GM23338 (cell line): ENCODE results near the gene ZNF560. TPM values are rescaled to one million over a fixed set of nuclear protein-coding genes. Genes with fewer than 3 reads are reported as not detected.

ENCODE experiments used
- ATAC-seq: fragments of 200-7000 bp; cut with Tn5 transposase; 3 replicates; pipeline ENCODE4 v1.9.1; 2020
- DNase-seq: peaks from one replicate; pipeline ENCODE4 v3.0.0-alpha.2; 2015; ENCODE audit warnings: low spot score
- H2AFZ ChIP-seq: fragments of 200-600 bp; sonication (generic); 2 replicates; pipeline ENCODE4 v1.8.0; 2016; ENCODE audit warnings: antibody characterized with exemption, mild to moderate bottlenecking, moderate library complexity
- H3F3A ChIP-seq: fragments of 200-600 bp; sonication (generic); replicated peaks from 2 replicates; pipeline ENCODE4 v1.8.0; 2017; ENCODE audit warnings: antibody characterized with exemption, mixed run types, low read depth
- H3K27ac ChIP-seq: fragments of 200-600 bp; sonication (generic); 2 replicates; pipeline ENCODE4 v1.6.1; 2016; ENCODE audit warnings: low read depth
- H3K27me3 ChIP-seq: fragments of 200-600 bp; sonication (generic); 2 replicates; pipeline ENCODE4 v1.8.0; 2016; ENCODE audit warnings: mild to moderate bottlenecking, mixed run types, moderate library complexity; ENCODE audit not compliant: insufficient read depth
- H3K36me3 ChIP-seq: fragments of 200-600 bp; sonication (generic); 2 replicates; pipeline ENCODE4 v1.8.0; 2016; ENCODE audit warnings: mild to moderate bottlenecking; ENCODE audit not compliant: insufficient read depth
- H3K4me1 ChIP-seq: fragments of 200-600 bp; sonication (generic); 2 replicates; pipeline ENCODE4 v1.8.0; 2016; ENCODE audit warnings: mild to moderate bottlenecking, moderate library complexity; ENCODE audit not compliant: insufficient read depth
- H3K4me2 ChIP-seq: fragments of 200-600 bp; sonication (generic); 2 replicates; pipeline ENCODE4 v1.7.1; 2017; ENCODE audit warnings: mixed run types
- H3K4me3 ChIP-seq: fragments of 200-600 bp; sonication (generic); 2 replicates; pipeline ENCODE4 v1.6.1; 2016; ENCODE audit warnings: mixed run types
- H3K79me2 ChIP-seq: fragments of 200-600 bp; sonication (generic); replicated peaks from 2 replicates; pipeline ENCODE4 v1.8.0; 2017; ENCODE audit warnings: mild to moderate bottlenecking; ENCODE audit not compliant: insufficient read depth
- H3K9me2 ChIP-seq: fragments of 200-600 bp; sonication (generic); 2 replicates; pipeline ENCODE4 v1.8.0; 2017; ENCODE audit not compliant: insufficient read depth
- H4K20me1 ChIP-seq: fragments of 200-600 bp; sonication (generic); replicated peaks from 2 replicates; pipeline ENCODE4 v1.8.0; 2017; ENCODE audit warnings: mild to moderate bottlenecking; ENCODE audit not compliant: insufficient read depth
- H3K27ac Mint-ChIP-seq: 2 replicates; pipeline ENCODE4 v1.8.0; 2020; ENCODE audit warnings: inconsistent platforms, mild to moderate bottlenecking, moderate library complexity, mixed read lengths
- H3K27me3 Mint-ChIP-seq: 3 replicates; pipeline ENCODE4 v1.8.0; 2022; ENCODE audit warnings: low read depth, mild to moderate bottlenecking, moderate library complexity, mixed read lengths, inconsistent platforms; ENCODE audit not compliant: insufficient read depth, poor library complexity
- H3K36me3 Mint-ChIP-seq: 3 replicates; pipeline ENCODE4 v1.8.0; 2021; ENCODE audit warnings: low read depth, mild to moderate bottlenecking, inconsistent platforms, moderate library complexity, mixed read lengths
- H3K4me1 Mint-ChIP-seq: 3 replicates; pipeline ENCODE4 v1.8.0; 2020; ENCODE audit warnings: mild to moderate bottlenecking, inconsistent platforms, mixed read lengths
- H3K4me3 Mint-ChIP-seq: 3 replicates; pipeline ENCODE4 v1.8.0; 2021; ENCODE audit warnings: moderate library complexity, mild to moderate bottlenecking, inconsistent platforms, mixed read lengths
- H3K9me3 Mint-ChIP-seq: 3 replicates; pipeline ENCODE4 v1.8.0; 2020; ENCODE audit warnings: moderate library complexity, mild to moderate bottlenecking, inconsistent platforms, mixed read lengths
- CREB1 ChIP-seq: fragments of 250-450 bp; sonication (Bioruptor Pico); IDR thresholded peaks from 2 replicates; pipeline ENCODE4 v1.5.0; 2020; ENCODE audit warnings: low read depth, mild to moderate bottlenecking, moderate library complexity
- EZH2phosphoT487 ChIP-seq: fragments of 200-600 bp; sonication (generic); IDR thresholded peaks from one replicate; pipeline ENCODE4 v1.8.1; 2018; ENCODE audit warnings: antibody characterized with exemption; ENCODE audit not compliant: unreplicated experiment
- JUNB ChIP-seq: IDR thresholded peaks from one replicate; pipeline ENCODE4 v1.6.1; 2016; ENCODE audit warnings: antibody characterized with exemption; ENCODE audit not compliant: unreplicated experiment
- NANOG ChIP-seq: IDR thresholded peaks from 2 replicates; pipeline ENCODE4 v1.6.1; 2016; ENCODE audit warnings: antibody characterized with exemption, borderline replicate concordance
- polyA plus RNA-seq: library from polyadenylated mRNA; unstranded; fragments of >200 nt; fragmentation: Nextera tagmentation; extraction: Ambion mirVana; gene quantifications from 2 replicates; pipeline ENCODE4 v1.2.1, GENCODE V29; 2016
- total RNA-seq: library from RNA; depleted of rRNA; stranded (reverse); fragments of >200 nt; shearing (Covaris generic); gene quantifications from 2 replicates; pipeline ENCODE4 v1.2.3, GENCODE V29; 2014
- TF ChIP-seq, protein P1 (sequence below): fragments of 250-450 bp; sonication (Bioruptor Pico); IDR thresholded peaks from 2 replicates; pipeline ENCODE4 v1.5.0; 2020; ENCODE audit warnings: mild to moderate bottlenecking, moderate library complexity
- TF ChIP-seq, protein P2 (sequence below): IDR thresholded peaks from 2 replicates; pipeline ENCODE4 v1.6.1; 2016; ENCODE audit warnings: antibody characterized with exemption

The ZNF560 gene
- total and polyA plus RNA-seq, 2 experiments from 2014 or later = 0.14 TPM; not detected in 1

DNA sequence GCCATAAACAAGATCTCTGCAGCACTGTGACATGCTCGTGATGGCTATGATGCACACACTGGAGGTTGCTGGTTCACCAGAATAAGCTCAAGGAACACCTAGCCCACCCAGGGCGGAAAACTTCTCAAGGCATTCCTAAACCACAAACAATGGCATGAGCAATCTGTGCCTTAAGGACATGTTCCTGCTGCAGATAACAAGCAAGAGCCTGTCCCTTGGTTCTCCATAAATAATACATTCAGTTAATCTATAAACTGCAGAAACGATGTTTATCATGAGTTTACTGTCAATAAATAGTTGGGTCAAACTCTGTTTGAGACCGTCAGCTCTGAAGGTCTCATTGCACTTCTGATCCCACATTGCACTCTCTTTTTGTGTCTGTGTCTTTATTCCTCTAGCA is 44.5 kb downstream of the ZNF560 start:
- Mint-ChIP-seq H3K4me1 (no peaks in the 10 kb centered on the region), H3K4me3 (no peak overlapping the region), H3K9me3 (peaks cover 98% of the 10 kb centered on the region), H3K27ac (no peak overlapping the region), H3K27me3 (peaks cover 2% of the 10 kb centered on the region), H3K36me3 (peaks cover 29% of the 10 kb centered on the region)
- H3K27me3 ChIP-seq = no peaks in the 10 kb centered on the region
- H4K20me1 ChIP-seq = no peaks in the 10 kb centered on the region
- no peaks in the 10 kb centered on the region; the same call in 1 of the 2 replicates for H3K9me2 ChIP-seq
- no peaks in the 10 kb centered on the region for H3K4me1 ChIP-seq
- H3F3A ChIP-seq = no peaks in the 10 kb centered on the region
- no peak overlapping the region for H3K4me2 ChIP-seq
- ATAC-seq (no peak), DNase-seq (no peak)
- TF ChIP-seq JUNB (no peak), NANOG (no peak), EZH2phosphoT487 (no peak)
- TF ChIP-seq, protein P1, sequence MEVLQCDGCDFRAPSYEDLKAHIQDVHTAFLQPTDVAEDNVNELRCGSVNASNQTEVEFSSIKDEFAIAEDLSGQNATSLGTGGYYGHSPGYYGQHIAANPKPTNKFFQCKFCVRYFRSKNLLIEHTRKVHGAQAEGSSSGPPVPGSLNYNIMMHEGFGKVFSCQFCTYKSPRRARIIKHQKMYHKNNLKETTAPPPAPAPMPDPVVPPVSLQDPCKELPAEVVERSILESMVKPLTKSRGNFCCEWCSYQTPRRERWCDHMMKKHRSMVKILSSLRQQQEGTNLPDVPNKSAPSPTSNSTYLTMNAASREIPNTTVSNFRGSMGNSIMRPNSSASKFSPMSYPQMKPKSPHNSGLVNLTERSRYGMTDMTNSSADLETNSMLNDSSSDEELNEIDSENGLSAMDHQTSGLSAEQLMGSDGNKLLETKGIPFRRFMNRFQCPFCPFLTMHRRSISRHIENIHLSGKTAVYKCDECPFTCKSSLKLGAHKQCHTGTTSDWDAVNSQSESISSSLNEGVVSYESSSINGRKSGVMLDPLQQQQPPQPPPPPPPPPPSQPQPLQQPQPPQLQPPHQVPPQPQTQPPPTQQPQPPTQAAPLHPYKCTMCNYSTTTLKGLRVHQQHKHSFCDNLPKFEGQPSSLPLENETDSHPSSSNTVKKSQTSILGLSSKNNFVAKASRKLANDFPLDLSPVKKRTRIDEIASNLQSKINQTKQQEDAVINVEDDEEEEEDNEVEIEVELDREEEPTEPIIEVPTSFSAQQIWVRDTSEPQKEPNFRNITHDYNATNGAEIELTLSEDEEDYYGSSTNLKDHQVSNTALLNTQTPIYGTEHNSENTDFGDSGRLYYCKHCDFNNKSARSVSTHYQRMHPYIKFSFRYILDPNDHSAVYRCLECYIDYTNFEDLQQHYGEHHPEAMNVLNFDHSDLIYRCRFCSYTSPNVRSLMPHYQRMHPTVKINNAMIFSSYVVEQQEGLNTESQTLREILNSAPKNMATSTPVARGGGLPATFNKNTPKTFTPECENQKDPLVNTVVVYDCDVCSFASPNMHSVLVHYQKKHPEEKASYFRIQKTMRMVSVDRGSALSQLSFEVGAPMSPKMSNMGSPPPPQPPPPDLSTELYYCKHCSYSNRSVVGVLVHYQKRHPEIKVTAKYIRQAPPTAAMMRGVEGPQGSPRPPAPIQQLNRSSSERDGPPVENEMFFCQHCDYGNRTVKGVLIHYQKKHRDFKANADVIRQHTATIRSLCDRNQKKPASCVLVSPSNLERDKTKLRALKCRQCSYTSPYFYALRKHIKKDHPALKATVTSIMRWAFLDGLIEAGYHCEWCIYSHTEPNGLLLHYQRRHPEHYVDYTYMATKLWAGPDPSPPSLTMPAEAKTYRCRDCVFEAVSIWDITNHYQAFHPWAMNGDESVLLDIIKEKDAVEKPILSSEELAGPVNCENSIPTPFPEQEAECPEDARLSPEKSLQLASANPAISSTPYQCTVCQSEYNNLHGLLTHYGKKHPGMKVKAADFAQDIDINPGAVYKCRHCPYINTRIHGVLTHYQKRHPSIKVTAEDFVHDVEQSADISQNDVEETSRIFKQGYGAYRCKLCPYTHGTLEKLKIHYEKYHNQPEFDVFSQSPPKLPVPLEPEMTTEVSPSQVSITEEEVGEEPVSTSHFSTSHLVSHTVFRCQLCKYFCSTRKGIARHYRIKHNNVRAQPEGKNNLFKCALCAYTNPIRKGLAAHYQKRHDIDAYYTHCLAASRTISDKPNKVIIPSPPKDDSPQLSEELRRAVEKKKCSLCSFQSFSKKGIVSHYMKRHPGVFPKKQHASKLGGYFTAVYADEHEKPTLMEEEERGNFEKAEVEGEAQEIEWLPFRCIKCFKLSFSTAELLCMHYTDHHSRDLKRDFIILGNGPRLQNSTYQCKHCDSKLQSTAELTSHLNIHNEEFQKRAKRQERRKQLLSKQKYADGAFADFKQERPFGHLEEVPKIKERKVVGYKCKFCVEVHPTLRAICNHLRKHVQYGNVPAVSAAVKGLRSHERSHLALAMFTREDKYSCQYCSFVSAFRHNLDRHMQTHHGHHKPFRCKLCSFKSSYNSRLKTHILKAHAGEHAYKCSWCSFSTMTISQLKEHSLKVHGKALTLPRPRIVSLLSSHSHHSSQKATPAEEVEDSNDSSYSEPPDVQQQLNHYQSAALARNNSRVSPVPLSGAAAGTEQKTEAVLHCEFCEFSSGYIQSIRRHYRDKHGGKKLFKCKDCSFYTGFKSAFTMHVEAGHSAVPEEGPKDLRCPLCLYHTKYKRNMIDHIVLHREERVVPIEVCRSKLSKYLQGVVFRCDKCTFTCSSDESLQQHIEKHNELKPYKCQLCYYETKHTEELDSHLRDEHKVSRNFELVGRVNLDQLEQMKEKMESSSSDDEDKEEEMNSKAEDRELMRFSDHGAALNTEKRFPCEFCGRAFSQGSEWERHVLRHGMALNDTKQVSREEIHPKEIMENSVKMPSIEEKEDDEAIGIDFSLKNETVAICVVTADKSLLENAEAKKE (CRISPR knock-in tag) = no peak
- TF ChIP-seq, protein P2, sequence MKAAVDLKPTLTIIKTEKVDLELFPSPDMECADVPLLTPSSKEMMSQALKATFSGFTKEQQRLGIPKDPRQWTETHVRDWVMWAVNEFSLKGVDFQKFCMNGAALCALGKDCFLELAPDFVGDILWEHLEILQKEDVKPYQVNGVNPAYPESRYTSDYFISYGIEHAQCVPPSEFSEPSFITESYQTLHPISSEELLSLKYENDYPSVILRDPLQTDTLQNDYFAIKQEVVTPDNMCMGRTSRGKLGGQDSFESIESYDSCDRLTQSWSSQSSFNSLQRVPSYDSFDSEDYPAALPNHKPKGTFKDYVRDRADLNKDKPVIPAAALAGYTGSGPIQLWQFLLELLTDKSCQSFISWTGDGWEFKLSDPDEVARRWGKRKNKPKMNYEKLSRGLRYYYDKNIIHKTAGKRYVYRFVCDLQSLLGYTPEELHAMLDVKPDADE = no peak
- H2AFZ ChIP-seq = no peak overlapping the region
- no peak overlapping the region for H3K4me3 ChIP-seq
- H3K36me3 ChIP-seq = no peaks in the 10 kb centered on the region
- no peaks in the 10 kb centered on the region for H3K79me2 ChIP-seq
- H3K27ac ChIP-seq = no peak overlapping the region

DNA sequence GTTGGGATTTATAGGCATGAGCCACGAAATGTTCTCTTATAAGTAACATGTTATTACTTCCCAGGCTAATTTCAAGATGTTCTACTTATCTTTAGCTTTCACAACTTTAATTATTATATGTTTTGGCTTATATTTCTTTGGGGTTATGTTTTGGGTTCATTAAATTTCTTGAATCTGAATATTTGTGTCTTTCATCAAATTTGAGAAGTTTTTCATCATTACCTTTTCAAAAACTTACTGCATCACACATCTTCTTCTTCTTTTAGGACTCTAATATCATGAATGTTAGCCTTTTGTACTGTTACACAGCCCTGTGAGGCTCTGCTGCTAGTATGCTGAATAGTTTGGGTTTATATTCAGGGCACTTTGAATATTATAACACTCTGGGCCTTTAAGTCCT is 53.4 kb downstream of the ZNF560 start:
- Histone ChIP-seq H3K4me3 (no peak overlapping the region), H3K9me2 (no peaks in the 10 kb centered on the region; the same call in 1 of the 2 replicates), H3K27me3 (no peaks in the 10 kb centered on the region), H2AFZ (no peak overlapping the region), H3K4me1 (no peaks in the 10 kb centered on the region), H3K79me2 (no peaks in the 10 kb centered on the region), H3K36me3 (peaks cover 5% of the 10 kb centered on the region; the same call in 1 of the 2 replicates), H3K27ac (no peak overlapping the region), H3F3A (no peaks in the 10 kb centered on the region), H3K4me2 (no peak overlapping the region), H4K20me1 (no peaks in the 10 kb centered on the region)
- Mint-ChIP-seq H3K4me1 (no peaks in the 10 kb centered on the region), H3K27ac (no peak overlapping the region), H3K9me3 (peaks cover 94% of the 10 kb centered on the region), H3K27me3 (peaks cover 6% of the 10 kb centered on the region), H3K4me3 (no peak overlapping the region), H3K36me3 (peaks cover 51% of the 10 kb centered on the region)
- no peak for DNase-seq
- ATAC-seq = no peak
- TF ChIP-seq CREB1 (CRISPR knock-in tag) (no peak), EZH2phosphoT487 (no peak)
- TF ChIP-seq, protein P1 (CRISPR knock-in tag) = no peak
